Upper lobe of left lung (tissue), 6 donors: ENCODE data around the gene CDH7. TPM values are rescaled to one million over a fixed set of nuclear protein-coding genes. Genes with fewer than 3 reads are reported as not detected.

Experiments used
- ATAC-seq, 2 donors: fragments of 200-7000 bp; cut with Tn5 transposase; one replicate each; pipeline ENCODE4 v1.9.1; 2022; ENCODE audit warnings: mild to moderate bottlenecking in 2 of 2, moderate library complexity in 2 of 2; ENCODE audit not compliant: low FRiP score in 2 of 2
- DNase-seq, 2 donors: peaks; one replicate each; pipeline ENCODE4 v3.0.0-alpha.2; 2019 to 2020
- H3K27ac ChIP-seq, 4 donors: fragments of 200-600 bp; sonication (generic); one replicate each; pipeline ENCODE4 v1.5.1; 2016 to 2019
- H3K27me3 ChIP-seq, 4 donors: fragments of 200-600 bp; sonication (generic); one replicate each; pipeline ENCODE4 v1.5.1; 2017 to 2019
- H3K36me3 ChIP-seq, 4 donors: fragments of 200-600 bp; sonication (generic); one replicate each; pipeline ENCODE4 v1.5.1; 2016 to 2019
- H3K4me1 ChIP-seq, 4 donors: fragments of 200-600 bp; sonication (generic); one replicate each; pipeline ENCODE4 v1.5.1; 2018 to 2019
- H3K4me3 ChIP-seq, 4 donors: fragments of 200-600 bp; sonication (generic); one replicate each; pipeline ENCODE4 v1.5.1; 2017 to 2019; ENCODE audit warnings: mild to moderate bottlenecking in 2 of 4, moderate library complexity in 1 of 4
- H3K9me3 ChIP-seq, 4 donors: fragments of 200-600 bp; sonication (generic); one replicate each; pipeline ENCODE4 v1.5.1; 2018 to 2019
- CTCF ChIP-seq, 6 experiments: fragments of 450-650 bp in 4 of 6; fragments of 200-600 bp in 2 of 6; sonication (generic) in 2 of 6; IDR thresholded peaks; one replicate each; pipeline ENCODE4 v1.5.1; 2016 to 2019; ENCODE audit warnings: antibody characterized with exemption in 6 of 6
- EP300 ChIP-seq, 4 donors: sonication (generic); formaldehyde crosslinking; IDR thresholded peaks; one replicate each; pipeline ENCODE4 v1.5.1; 2017; ENCODE audit warnings: antibody characterized with exemption in 4 of 4, control low read depth in 2 of 4
- POLR2A ChIP-seq, 4 donors: fragments of 450-650 bp; IDR thresholded peaks; one replicate each; pipeline ENCODE4 v1.5.1; 2016 to 2017; ENCODE audit warnings: antibody characterized with exemption in 4 of 4, mild to moderate bottlenecking in 2 of 4
- POLR2AphosphoS5 ChIP-seq, 2 donors: sonication (generic); formaldehyde crosslinking; IDR thresholded peaks; one replicate each; pipeline ENCODE4 v1.5.1; 2017; ENCODE audit warnings: antibody characterized with exemption in 2 of 2
- WGBS, 2 donors: methylation state at CpG; one replicate each; pipeline ENCODE4 v1.1.5; 2017 to 2018; 5-methylcytosine and 5-hydroxymethylcytosine counted together
- total RNA-seq, 6 donors: library from RNA; depleted of rRNA in 4 of 6; stranded (reverse); fragments of >200 nt in 4 of 6; gene quantifications; one replicate each; pipeline versions ENCODE4 v1.1.0 to v1.2.1, GENCODE V29; 2016 to 2021
- donor health status: DM: no; HTN: no; CAD: no; lungs with moderate emphysema.
- donor health status: DM: no; HTN: yes; CAD: no; lungs with severe emphysema.

The CDH7 gene
- total RNA-seq, 6 donors from 2014 or later = 0.13 to 0.20 TPM; not detected in 4

GRCh38 chr18:65761636-65762295 is 11.0 kb downstream of the CDH7 start:
- WGBS, 2 donors = 73% methylated on average over 3 of the region's 3 CpGs
- DNase-seq (no peak), ATAC-seq (no peak)
- Histone ChIP-seq H3K27ac (no peak overlapping the region), H3K27me3 (no peaks in the 10 kb centered on the region), H3K4me1 (no peaks in the 10 kb centered on the region), H3K36me3 (no peaks in the 10 kb centered on the region), H3K9me3 (no peaks in the 10 kb centered on the region), H3K4me3 (no peak overlapping the region)
- no peak for TF ChIP-seq POLR2AphosphoS5 (IDR thresholded peaks at IDR 0.05)
- no peak for TF ChIP-seq CTCF (IDR thresholded peaks at IDR 0.05)
- TF ChIP-seq POLR2A (IDR thresholded peaks at IDR 0.05) = no peak
- no peak for TF ChIP-seq EP300 (IDR thresholded peaks at IDR 0.05)

GRCh38 chr18:65762556-65762955 is 11.7 kb downstream of the CDH7 start:
- DNase-seq = no peak
- no peak overlapping the region for H3K27ac ChIP-seq
- no peaks in the 10 kb centered on the region for H3K27me3 ChIP-seq
- no peaks in the 10 kb centered on the region for H3K4me1 ChIP-seq
- H3K9me3 ChIP-seq = no peaks in the 10 kb centered on the region
- no peak overlapping the region for H3K4me3 ChIP-seq
- no peaks in the 10 kb centered on the region for H3K36me3 ChIP-seq
- TF ChIP-seq POLR2AphosphoS5 (IDR thresholded peaks at IDR 0.05) (no peak), CTCF (IDR thresholded peaks at IDR 0.05) (no peak), POLR2A (IDR thresholded peaks at IDR 0.05) (no peak)
- WGBS, 2 donors = 51 to 72% methylated on average over 2 of the region's 2 CpGs
- no peak for ATAC-seq

DNA sequence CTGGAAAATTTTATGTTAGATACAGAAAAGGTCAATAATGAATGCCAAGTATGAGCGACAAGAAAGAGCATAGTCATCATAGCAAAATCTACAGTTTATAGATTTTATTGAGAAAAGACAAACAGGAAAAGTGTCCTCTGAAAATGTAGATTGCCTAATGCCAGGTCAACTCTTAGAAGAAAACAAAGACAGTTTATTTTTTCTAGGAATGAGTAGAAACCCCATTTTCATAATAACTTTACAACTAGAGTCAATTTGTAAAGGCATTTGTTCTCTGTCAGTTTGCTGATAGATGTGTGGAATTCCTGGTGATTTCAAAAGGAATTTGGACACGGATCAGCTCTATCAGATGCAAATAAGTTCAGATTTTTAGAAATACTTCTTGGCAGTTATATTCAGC is 16.6 kb downstream of the CDH7 start:
- ATAC-seq = no peak
- Histone ChIP-seq H3K36me3 (no peaks in the 10 kb centered on the region), H3K4me1 (no peaks in the 10 kb centered on the region), H3K27me3 (no peaks in the 10 kb centered on the region), H3K27ac (no peak overlapping the region), H3K9me3 (no peaks in the 10 kb centered on the region), H3K4me3 (no peak overlapping the region)
- WGBS, 2 donors = 59% methylated on average over 2 of the region's 2 CpGs
- TF ChIP-seq EP300 (IDR thresholded peaks at IDR 0.05) (no peak), POLR2AphosphoS5 (IDR thresholded peaks at IDR 0.05) (no peak), POLR2A (IDR thresholded peaks at IDR 0.05) (no peak), CTCF (IDR thresholded peaks at IDR 0.05) (no peak)
- DNase-seq = no peak

- ATAC-seq = no peak
- Histone ChIP-seq H3K27me3 (no peaks in the 10 kb centered on the region), H3K9me3 (no peaks in the 10 kb centered on the region), H3K4me3 (no peak overlapping the region), H3K4me1 (no peaks in the 10 kb centered on the region), H3K27ac (no peak overlapping the region), H3K36me3 (no peaks in the 10 kb centered on the region)
- no peak for DNase-seq
- TF ChIP-seq EP300 (IDR thresholded peaks at IDR 0.05) (no peak), POLR2A (IDR thresholded peaks at IDR 0.05) (no peak), POLR2AphosphoS5 (IDR thresholded peaks at IDR 0.05) (no peak), CTCF (IDR thresholded peaks at IDR 0.05) (no peak)
- 88 to 89% methylated on average over 15 of the region's 15 CpGs for whole genome bisulfite sequencing, 2 donors
These were observed 17.4 kb downstream of the CDH7 start for GRCh38 chr18:65768120-65768778.

DNA sequence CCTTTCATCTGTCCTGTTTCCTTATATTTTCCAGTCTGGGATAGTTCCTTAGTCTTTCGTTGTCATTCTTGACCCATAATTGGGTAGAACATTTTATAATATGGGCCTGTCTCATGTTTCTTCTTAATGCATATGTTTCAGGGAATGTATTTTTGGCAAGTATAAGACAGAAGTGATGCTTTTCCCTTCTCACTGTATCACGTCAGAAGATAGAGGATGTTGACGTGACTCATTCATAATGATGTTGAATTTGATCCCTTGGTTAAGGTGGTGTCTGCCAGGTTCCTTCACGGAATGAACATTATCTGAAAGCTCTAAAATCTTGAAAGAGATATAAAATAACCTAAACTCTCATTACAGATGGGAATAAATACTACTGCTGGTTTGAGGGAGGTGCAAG is 18.8 kb downstream of the CDH7 start:
- ATAC-seq (no peak), DNase-seq (no peak)
- no peaks in the 10 kb centered on the region for H3K4me1 ChIP-seq
- WGBS, 2 donors = 80 to 83% methylated on average over 4 of the region's 4 CpGs
- no peak overlapping the region for H3K27ac ChIP-seq
- no peaks in the 10 kb centered on the region for H3K27me3 ChIP-seq
- H3K9me3 ChIP-seq = no peaks in the 10 kb centered on the region
- TF ChIP-seq EP300 (IDR thresholded peaks at IDR 0.05) (no peak), CTCF (IDR thresholded peaks at IDR 0.05) (no peak), POLR2A (IDR thresholded peaks at IDR 0.05) (no peak), POLR2AphosphoS5 (IDR thresholded peaks at IDR 0.05) (no peak)
- no peaks in the 10 kb centered on the region for H3K36me3 ChIP-seq
- H3K4me3 ChIP-seq = no peak overlapping the region
